Adrenal gland (tissue), 12 donors: Measurements from ENCODE around the gene RASGRF2. TPM values are rescaled to one million over a fixed set of nuclear protein-coding genes. Genes with fewer than 3 reads are reported as not detected.

Experiments
- DNase-seq, 7 donors: peaks; one replicate each; pipeline ENCODE4 v3.0.0-alpha.2; 2019 to 2020
- H3K27ac ChIP-seq, 5 donors: fragments of 200-600 bp; sonication (generic) in 4 of 5; 1 replicate in 3 of 5; 2 replicates in 2 of 5; pipeline versions ENCODE4 v1.5.1 to v1.8.0; 2016 to 2020; ENCODE audit warnings: mild to moderate bottlenecking in 1 of 5
- H3K27me3 ChIP-seq: fragments of 200-600 bp; 2 replicates; pipeline ENCODE4 v1.8.0; 2021
- H3K36me3 ChIP-seq, 2 donors: fragments of 200-600 bp; replicated peaks in 1 of 2; 1 replicate in 1 of 2; 2 replicates in 1 of 2; pipeline versions ENCODE4 v1.5.1 to v1.8.0; 2018 to 2022
- H3K4me1 ChIP-seq, 2 donors: fragments of 200-600 bp; replicated peaks in 1 of 2; 1 replicate in 1 of 2; 2 replicates in 1 of 2; pipeline versions ENCODE4 v1.5.1 to v1.8.0; 2018 to 2021
- H3K4me3 ChIP-seq, 4 donors: fragments of 200-600 bp; sonication (generic) in 3 of 4; one replicate each; pipeline ENCODE4 v1.5.1; 2016 to 2018
- H3K9me3 ChIP-seq, 3 donors: fragments of 200-600 bp; sonication (generic) in 1 of 3; replicated peaks in 1 of 3; 1 replicate in 2 of 3; 2 replicates in 1 of 3; pipeline versions ENCODE4 v1.5.1 to v1.8.0; 2016 to 2021
- CTCF ChIP-seq, 6 experiments: fragments of 450-650 bp in 4 of 6; fragments of 200-600 bp in 2 of 6; sonication (generic) in 1 of 6; IDR thresholded peaks; 1 replicate in 5 of 6; 2 replicates in 1 of 6; pipeline versions ENCODE4 v1.5.1 to v1.8.0; 2016 to 2021; ENCODE audit warnings: antibody characterized with exemption in 6 of 6, mild to moderate bottlenecking in 2 of 6, moderate library complexity in 1 of 6
- POLR2A ChIP-seq, 2 donors: fragments of 450-650 bp; IDR thresholded peaks; one replicate each; pipeline ENCODE4 v1.6.1; 2017; ENCODE audit warnings: antibody characterized with exemption in 2 of 2, mild to moderate bottlenecking in 2 of 2, moderate library complexity in 1 of 2
- WGBS, 4 donors: extraction: QIAGEN DNeasy Blood & Tissue Kit in 2 of 4; methylation state at CpG; one replicate each; pipeline versions ENCODE4 v1.1.5 to v1.1.7; 2013 to 2017; 5-methylcytosine and 5-hydroxymethylcytosine counted together
- intact Hi-C, 2 donors: fragments of 100-400 bp; cut with DNase I; formaldehyde crosslinking; loops; one replicate each; pipeline versions ENCODE4 v1.14.1 to v1.15.0; 2022 to 2023
- polyA plus RNA-seq, 3 donors: library from polyadenylated mRNA; stranded (reverse); fragments of 200-250 nt in 2 of 3; fragments of 350-450 nt in 1 of 3; fragmentation: Illumina TruSeq in 1 of 3; extraction: RNeasy Lipid Tissue Mini Kit (QIAGEN cat#74804) in 1 of 3; gene quantifications; one replicate each; pipeline ENCODE4 v1.2.3, GENCODE V29; 2013 to 2014
- total RNA-seq, 9 donors: library from RNA; depleted of rRNA in 4 of 9; stranded (reverse); fragments of >200 nt in 4 of 9; fragments of 120-200 nt in 1 of 9; fragmentation: NEBNext Ultra II Directional in 1 of 9; extraction: Animal tissue kit (Norgen Biotek cat#: 25700) in 1 of 9; gene quantifications; one replicate each; pipeline versions ENCODE4 v1.1.0 to v1.2.4, GENCODE V29; 2013 to 2023
- donor health status: healthy with polysubstance abuse.
- donor health status: Bipolar disorder and iron deficiency.
- donor health status: DM: yes; HTN: yes; CAD: no.
- donor health status: DM: no; HTN: no; CAD: no.
- donor health status: DM: no; HTN: no; CAD: no.
- donor health status: DM: yes; HTN: yes; CAD: no.

Gene RASGRF2
- total and polyA plus RNA-seq, 12 donors = 0.33 to 5.7 (median 2.4) TPM

GRCh38 chr5:81164476-81164875, 204.3 kb downstream of the RASGRF2 start:
- Histone ChIP-seq H3K4me1 (no peaks in the 10 kb centered on the region), H3K9me3 (no peaks in the 10 kb centered on the region), H3K27me3 (no peaks in the 10 kb centered on the region), H3K27ac (no peak overlapping the region), H3K36me3 (no peaks in the 10 kb centered on the region), H3K4me3 (no peak overlapping the region)
- intact Hi-C loops = no loop called here
- TF ChIP-seq CTCF (IDR thresholded peaks at IDR 0.05) (no peak), POLR2A (IDR thresholded peaks at IDR 0.05) (no peak)
- DNase-seq = no peak
- 81 to 91% (median 86%) methylated on average over 2 of the region's 2 CpGs for WGBS, 4 donors

DNA sequence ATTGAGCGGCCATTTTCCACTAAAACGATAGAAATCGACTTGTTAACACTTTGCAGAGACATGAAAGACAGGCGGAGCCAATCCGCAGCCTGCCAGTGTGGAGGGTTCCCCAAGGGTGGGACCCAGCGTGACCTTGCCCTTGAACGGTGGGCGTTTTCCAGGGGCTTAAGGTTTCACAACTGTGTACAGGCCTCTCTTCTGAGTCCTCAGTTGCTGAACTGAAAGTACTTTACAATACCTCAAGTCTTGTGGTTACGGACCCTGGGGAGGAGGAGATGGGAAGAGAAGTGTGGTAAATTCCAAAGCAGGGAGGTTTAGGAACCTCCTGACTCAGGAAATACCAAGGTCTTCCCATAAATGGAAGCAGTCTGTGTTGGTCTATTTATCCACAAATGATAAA, 204.8 kb downstream of the RASGRF2 start:
- Histone ChIP-seq H3K27ac (no peak overlapping the region), H3K4me3 (no peak overlapping the region), H3K4me1 (no peaks in the 10 kb centered on the region), H3K9me3 (no peaks in the 10 kb centered on the region), H3K36me3 (no peaks in the 10 kb centered on the region), H3K27me3 (no peaks in the 10 kb centered on the region)
- TF ChIP-seq CTCF (IDR thresholded peaks at IDR 0.05) (no peak), POLR2A (IDR thresholded peaks at IDR 0.05) (no peak)
- WGBS, 4 donors = 81 to 87% (median 84%) methylated on average over 9 of the region's 9 CpGs
- intact Hi-C loops = no loop called here
- DNase-seq = no peak

DNA sequence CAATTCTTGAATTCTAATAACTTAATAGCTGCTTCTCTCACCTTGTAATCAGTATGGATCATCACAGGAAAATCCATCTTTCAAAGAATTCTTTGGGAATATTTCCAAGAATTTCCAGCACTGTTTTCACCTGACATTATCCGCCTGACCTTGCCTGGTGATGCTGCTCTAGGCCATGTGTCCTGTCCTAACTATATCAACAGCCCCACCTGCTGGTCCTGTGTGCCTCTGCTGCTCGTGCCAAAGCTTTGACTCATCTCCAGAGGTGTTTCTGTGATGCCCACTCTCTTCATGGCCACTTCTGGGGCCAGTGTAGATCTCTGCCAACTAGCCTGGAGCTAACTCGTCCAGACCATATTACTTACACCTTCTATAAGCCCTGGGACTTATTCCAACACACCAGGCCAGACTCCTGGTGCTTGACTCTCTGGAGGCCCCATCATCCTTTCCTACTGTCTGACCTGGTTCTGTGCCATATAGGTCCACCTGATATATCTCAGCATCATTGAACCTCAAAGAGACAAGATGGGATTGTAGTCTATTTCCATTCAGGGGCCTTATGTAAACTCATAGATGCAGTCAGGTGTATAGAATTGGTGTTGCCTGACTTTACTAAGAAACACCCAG, 205.4 kb downstream of the RASGRF2 start:
- 25 to 47% (median 33%) methylated on average over 3 of the region's 3 CpGs for WGBS, 4 donors
- Histone ChIP-seq H3K4me3 (no peak overlapping the region), H3K9me3 (no peaks in the 10 kb centered on the region), H3K4me1 (no peaks in the 10 kb centered on the region), H3K27ac (no peak overlapping the region), H3K36me3 (no peaks in the 10 kb centered on the region), H3K27me3 (no peaks in the 10 kb centered on the region)
- peak; percentile 23 to 54 (median 42) for TF ChIP-seq CTCF (IDR thresholded peaks at IDR 0.05)
- no peak for TF ChIP-seq POLR2A (IDR thresholded peaks at IDR 0.05)
- peak; percentile 44 to 82 (median 53) for DNase-seq
- intact Hi-C loops = no loop called here

DNA sequence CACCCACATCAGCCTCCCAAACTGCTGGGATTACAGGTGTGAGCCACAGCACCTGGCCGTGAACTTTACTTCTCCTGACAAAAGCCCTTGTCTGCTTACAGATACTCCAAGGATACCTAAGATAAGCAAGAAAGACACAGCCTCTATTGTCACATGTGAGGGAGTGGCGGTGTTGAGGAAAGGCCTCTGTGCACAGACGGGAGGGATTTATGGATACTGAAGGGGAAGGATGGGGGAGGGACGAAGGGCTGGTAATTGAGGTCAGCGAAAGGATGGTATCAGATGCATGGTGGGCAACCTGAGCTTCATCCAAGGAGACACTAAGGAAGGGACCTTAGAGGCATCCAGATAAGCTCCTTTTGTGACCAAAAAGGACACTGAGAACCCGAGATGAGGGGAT, 206.3 kb downstream of the RASGRF2 start:
- H3K4me1 ChIP-seq = no peaks in the 10 kb centered on the region
- no peak overlapping the region for H3K4me3 ChIP-seq
- WGBS, 4 donors = 80 to 96% (median 86%) methylated on average over 6 of the region's 6 CpGs
- no peak for TF ChIP-seq POLR2A (IDR thresholded peaks at IDR 0.05)
- H3K9me3 ChIP-seq = no peaks in the 10 kb centered on the region
- H3K36me3 ChIP-seq = no peaks in the 10 kb centered on the region
- no peaks in the 10 kb centered on the region for H3K27me3 ChIP-seq
- intact Hi-C loops = no loop called here
- H3K27ac ChIP-seq = no peak overlapping the region
- no peak for DNase-seq

DNA sequence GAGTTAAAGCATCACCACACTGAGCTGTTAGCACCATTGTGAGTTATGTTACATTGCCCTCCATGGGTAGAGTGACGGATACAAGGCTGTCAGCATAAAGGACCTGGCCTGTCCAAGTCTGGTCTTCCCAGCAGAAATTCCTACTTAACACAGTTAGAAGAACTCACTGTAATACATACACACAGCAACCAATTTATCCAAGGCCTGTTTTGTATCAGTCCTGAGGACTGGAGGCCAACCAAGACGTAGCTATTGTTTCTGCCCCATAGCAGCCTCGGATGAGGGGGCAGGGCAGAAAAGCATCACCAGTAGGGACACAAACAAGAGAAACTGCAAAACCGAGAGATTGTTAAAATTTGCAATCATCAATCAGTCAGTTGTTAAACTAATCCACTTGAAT, 206.9 kb downstream of the RASGRF2 start:
- 74 to 85% (median 81%) methylated on average over 4 of the region's 4 CpGs for WGBS, 4 donors
- intact Hi-C loops = no loop called here
- H3K9me3 ChIP-seq = no peaks in the 10 kb centered on the region
- H3K27ac ChIP-seq = no peak overlapping the region
- H3K36me3 ChIP-seq = no peaks in the 10 kb centered on the region
- no peak overlapping the region for H3K4me3 ChIP-seq
- DNase-seq = no peak
- no peaks in the 10 kb centered on the region for H3K27me3 ChIP-seq
- TF ChIP-seq CTCF (IDR thresholded peaks at IDR 0.05) = no peak
- no peak for TF ChIP-seq POLR2A (IDR thresholded peaks at IDR 0.05)
- no peaks in the 10 kb centered on the region for H3K4me1 ChIP-seq
